ENCODE data around the gene DCTN1.
"Not testable (repeated sequence)": the region's sequence is repeated elsewhere in the genome, so short reads cannot be mapped to it uniquely, and the experiment has no call there.

The DCTN1 gene

GRCh38 chr2:74369976-74370375 is 10.1 kb downstream of the DCTN1 start:
- no peak for DNase-seq (ENCODE audit: low read depth in 2 of 2)

- no peak for DNase-seq (ENCODE audit: low read depth in 2 of 2)
Measured at GRCh38 chr2:74368499-74368898, 11.6 kb downstream of the DCTN1 start.

- DNase-seq (ENCODE audit: low read depth in 2 of 2) = no peak
Measured at GRCh38 chr2:74367789-74368188, 12.3 kb downstream of the DCTN1 start.

GRCh38 chr2:74366036-74366435 is 14.1 kb downstream of the DCTN1 start:
- DNase-seq (ENCODE audit: low read depth in 2 of 2) = no peak

- DNase-seq (ENCODE audit: low read depth in 2 of 2) = no peak
Measured at GRCh38 chr2:74364533-74365505, 15.3 kb downstream of the DCTN1 start.

GRCh38 chr2:74361327-74361726 is 18.8 kb downstream of the DCTN1 start:
- DNase-seq (ENCODE audit: low read depth in 2 of 2) = no peak

GRCh38 chr2:74357627-74358026 is 22.5 kb downstream of the DCTN1 start:
- no peak for DNase-seq (ENCODE audit: low read depth in 2 of 2)

- DNase-seq (ENCODE audit: low read depth in 2 of 2) = no peak
Measured at GRCh38 chr2:74349889-74350288, 30.2 kb downstream of the DCTN1 start.

- DNase-seq (ENCODE audit: low read depth in 2 of 2) = no peak
Measured at GRCh38 chr2:74347742-74348141, 32.4 kb downstream of the DCTN1 start.

- DNase-seq (ENCODE audit: low read depth in 2 of 2) = no peak
Measured at GRCh38 chr2:74347303-74347702, 32.8 kb downstream of the DCTN1 start.

GRCh38 chr2:74345272-74345943 is 34.7 kb downstream of the DCTN1 start:
- no peak for DNase-seq (ENCODE audit: low read depth in 2 of 2)

- DNase-seq (ENCODE audit: low read depth in 2 of 2) = no peak
Measured at GRCh38 chr2:74343316-74343715, 36.8 kb downstream of the DCTN1 start, which contains the start of gene SLC4A5. TSS of gene SLC4A5 (minus strand) at chr2:74343416. CDS start at chr2:74315023, 28,393 bp downstream.

GRCh38 chr2:74336227-74336626 is 43.9 kb downstream of the DCTN1 start:
- not testable (repeated sequence) for DNase-seq (ENCODE audit: low read depth in 2 of 2)

- DNase-seq (ENCODE audit: low read depth in 2 of 2) = peak; percentile 66 to 72
Measured at GRCh38 chr2:74334931-74335333, 45.2 kb downstream of the DCTN1 start.

- no peak for DNase-seq (ENCODE audit: low read depth in 2 of 2)
Measured at GRCh38 chr2:74333896-74334586, 46.1 kb downstream of the DCTN1 start.

GRCh38 chr2:74333175-74333574 is 46.9 kb downstream of the DCTN1 start:
- DNase-seq (ENCODE audit: low read depth in 2 of 2) = no peak

- DNase-seq (ENCODE audit: low read depth in 2 of 2) = no peak
Measured at GRCh38 chr2:74332550-74333174, 47.4 kb downstream of the DCTN1 start.

- DNase-seq (ENCODE audit: low read depth in 2 of 2) = no peak
Measured at GRCh38 chr2:74328573-74328972, 51.5 kb downstream of the DCTN1 start.

- DNase-seq (ENCODE audit: low read depth in 2 of 2) = no peak
Measured at GRCh38 chr2:74328074-74328473, 52.0 kb downstream of the DCTN1 start.

- DNase-seq (ENCODE audit: low read depth in 2 of 2) = no peak
Measured at GRCh38 chr2:74327627-74328026, 52.5 kb downstream of the DCTN1 start.

GRCh38 chr2:74327199-74327598 is 52.9 kb downstream of the DCTN1 start:
- no peak for DNase-seq (ENCODE audit: low read depth in 2 of 2)

- DNase-seq (ENCODE audit: low read depth in 2 of 2) = no peak
Measured at GRCh38 chr2:74325815-74326214, 54.3 kb downstream of the DCTN1 start.

All from stimulated activated CD4-positive, alpha-beta T cell treated with anti-CD3 and anti-CD28 coated beads, Interleukin-1b, Interleukin-23, amount 100 ng/mL, for 4 hours (primary cell).